HFFc6 (cell line): Measurements from ENCODE around the gene MRPS26. TPM values are rescaled to one million over a fixed set of nuclear protein-coding genes. Genes with fewer than 3 reads are reported as not detected.

Experiments used
- DNase-seq: peaks from one replicate; pipeline ENCODE4 v3.0.0-alpha.2; 2018
- H3K27ac Mint-ChIP-seq: 2 replicates; pipeline ENCODE4 v1.8.0; 2020; ENCODE audit warnings: mild to moderate bottlenecking, mixed read lengths
- H3K27me3 Mint-ChIP-seq: 2 replicates; pipeline ENCODE4 v1.8.0; 2021; ENCODE audit warnings: mild to moderate bottlenecking, moderate library complexity, mixed read lengths; ENCODE audit not compliant: insufficient read depth
- H3K36me3 Mint-ChIP-seq: 2 replicates; pipeline ENCODE4 v1.8.0; 2021; ENCODE audit warnings: low read depth, mixed read lengths
- H3K4me1 Mint-ChIP-seq: 2 replicates; pipeline ENCODE4 v1.8.0; 2020; ENCODE audit warnings: low read depth, mixed read lengths
- H3K4me3 Mint-ChIP-seq: 2 replicates; pipeline ENCODE4 v1.8.0; 2020; ENCODE audit warnings: mild to moderate bottlenecking, moderate library complexity, mixed read lengths
- H3K9me3 Mint-ChIP-seq: 2 replicates; pipeline ENCODE4 v1.8.0; 2020; ENCODE audit warnings: mild to moderate bottlenecking, mixed read lengths
- CTCF ChIP-seq: fragments of 200-600 bp; sonication (generic); IDR thresholded peaks from 2 replicates; pipeline ENCODE4 v1.5.0; 2021; ENCODE audit warnings: antibody characterized with exemption, mild to moderate bottlenecking
- long read RNA-seq: library from polyadenylated mRNA; unstranded; transcript quantifications from one replicate; pipeline ENCODE4 v2.0.0, GENCODE V29; 2019
- total RNA-seq, 6 experiments: library from RNA; stranded (reverse); fragmentation: NEBNext Ultra II Directional; extraction: Animal tissue kit (Norgen Biotek cat#: 25700); gene quantifications; 2 replicates in 1 of 6; 3 replicates in 5 of 6; pipeline ENCODE4 v1.2.3, GENCODE V29; 2021

Gene MRPS26
- 10 to 100 TPM; 31.7 to 46.8 (median 36.0) TPM for total RNA-seq
- long read RNA-seq, transcript MRPS26-201 (4 exons, 1,127 nt): major isoform, 77 of 82 reads
- long read RNA-seq, partial matches to known transcripts: 2 of 82 reads
- long read RNA-seq, other reads (novel, unspliced or antisense): 3 of 82 reads

GRCh38 chr20:3045816-3046676 lies at the start of gene MRPS26:
Gene MRPS26, plus strand, starts transcription at chr20:3046052. Its CDS starts 17 bp downstream, at chr20:3046069.
- Mint-ChIP-seq H3K4me3 (peak within 1 kb of the TSS; percentile 92), H3K9me3 (no peaks in the 10 kb centered on the region), H3K4me1 (peaks cover 28% of the 10 kb centered on the region), H3K27me3 (peaks cover 1% of the 10 kb centered on the region; the same call in 1 of the 2 replicates), H3K36me3 (peaks cover 15% of the 10 kb centered on the region), H3K27ac (peak within 1 kb of the TSS; percentile 84)
- peak; percentile 78 for DNase-seq
- no peak for TF ChIP-seq CTCF

GRCh38 chr20:2998728-2999127 lies 47.1 kb upstream of the MRPS26 start:
- Mint-ChIP-seq H3K4me3 (no peak overlapping the region), H3K27ac (no peak overlapping the region), H3K9me3 (no peaks in the 10 kb centered on the region), H3K27me3 (no peaks in the 10 kb centered on the region; the same call in 1 of the 2 replicates), H3K4me1 (no peaks in the 10 kb centered on the region), H3K36me3 (peaks cover 5% of the 10 kb centered on the region; the same call in 1 of the 2 replicates)
- no peak for TF ChIP-seq CTCF
- no peak for DNase-seq

- H3K36me3 Mint-ChIP-seq: peaks cover 5% of the 10 kb centered on the region; the same call in 1 of the 2 replicates
- no peaks in the 10 kb centered on the region; the same call in 1 of the 2 replicates for H3K27me3 Mint-ChIP-seq
- peak; percentile 66 for DNase-seq
- no peak overlapping the region for H3K4me3 Mint-ChIP-seq
- no peaks in the 10 kb centered on the region for H3K4me1 Mint-ChIP-seq
- no peaks in the 10 kb centered on the region for H3K9me3 Mint-ChIP-seq
- no peak overlapping the region for H3K27ac Mint-ChIP-seq
- peak; percentile 80 for TF ChIP-seq CTCF
These were observed 44.9 kb upstream of the MRPS26 start for GRCh38 chr20:3000852-3001523.

- Mint-ChIP-seq H3K27me3 (no peaks in the 10 kb centered on the region; the same call in 1 of the 2 replicates), H3K27ac (no peak overlapping the region), H3K36me3 (peaks cover 15% of the 10 kb centered on the region), H3K4me3 (no peak overlapping the region), H3K9me3 (no peaks in the 10 kb centered on the region), H3K4me1 (no peaks in the 10 kb centered on the region)
- TF ChIP-seq CTCF: no peak
- DNase-seq: no peak
These were observed 42.4 kb upstream of the MRPS26 start for GRCh38 chr20:3003416-3003815.

GRCh38 chr20:3010985-3011723 lies 34.7 kb upstream of the MRPS26 start:
- Mint-ChIP-seq H3K4me3 (no peak overlapping the region), H3K36me3 (peaks cover 26% of the 10 kb centered on the region), H3K27me3 (peaks cover 2% of the 10 kb centered on the region; the same call in 1 of the 2 replicates), H3K4me1 (peaks cover 18% of the 10 kb centered on the region), H3K27ac (peak overlapping the region; percentile 58), H3K9me3 (no peaks in the 10 kb centered on the region)
- peak; percentile 60 for DNase-seq
- no peak for TF ChIP-seq CTCF
